HepG2 (cell line): ENCODE data around the gene TCAF1. TPM values are rescaled to one million over a fixed set of nuclear protein-coding genes. Genes with fewer than 3 reads are reported as not detected.

Experiments
- ELF3 ChIP-seq: IDR thresholded peaks from 2 replicates; pipeline ENCODE4 v1.6.1; 2016; ENCODE audit warnings: missing genetic modification reagents, missing compliant biosample characterization
- ERF ChIP-seq: IDR thresholded peaks from 2 replicates; pipeline ENCODE4 v1.6.1; 2018; ENCODE audit warnings: missing biosample characterization, missing genetic modification reagents
- POLR2G ChIP-seq: fragments of 200-400 bp; formaldehyde crosslinking; IDR thresholded peaks from 2 replicates; pipeline ENCODE4 v1.6.1; 2018; ENCODE audit warnings: mild to moderate bottlenecking, low read depth, low read length, moderate library complexity
- ZNF232 ChIP-seq: sonication (generic); formaldehyde crosslinking; IDR thresholded peaks from 2 replicates; pipeline ENCODE4 v1.4.0; 2020; ENCODE audit warnings: missing genetic modification reagents, borderline replicate concordance
- ZNF777 ChIP-seq: sonication (generic); formaldehyde crosslinking; IDR thresholded peaks from 2 replicates; pipeline ENCODE4 v1.4.0; 2020; ENCODE audit warnings: missing genetic modification reagents
- polyA plus RNA-seq, 8 experiments: library from polyadenylated mRNA; depleted of rRNA in 3 of 8; stranded (reverse) in 7 of 8; unstranded in 1 of 8; fragments of >200 nt; fragmentation: Illumina TruSeq in 4 of 8; extraction: Trizol in 4 of 8; gene quantifications; 2 replicates each; pipeline versions ENCODE4 v1.2.1 to v1.2.3, GENCODE V29; 2011 to 2016; ENCODE audit warnings: low read depth in 4 of 8, missing spikeins in 1 of 8, mixed read lengths in 1 of 8; ENCODE audit not compliant: insufficient read depth in 1 of 8
- total RNA-seq, 5 experiments: library from RNA; depleted of rRNA; stranded (reverse); fragments of >200 nt; fragmentation: Illumina TruSeq; extraction: Trizol; gene quantifications; 2 replicates each; pipeline ENCODE4 v1.2.3, GENCODE V29; 2016; ENCODE audit warnings: low read depth in 1 of 5
- TF ChIP-seq, protein P1 (sequence below): IDR thresholded peaks from 2 replicates; pipeline ENCODE4 v1.6.1; 2016
- TF ChIP-seq, protein P2 (sequence below): IDR thresholded peaks from 2 replicates; pipeline ENCODE4 v1.6.1; 2016; ENCODE audit warnings: low read depth, control low read depth
- TF ChIP-seq, protein P3 (sequence below): sonication (generic); formaldehyde crosslinking; IDR thresholded peaks from 2 replicates; pipeline ENCODE4 v1.4.0; 2020; ENCODE audit warnings: missing genetic modification reagents, borderline replicate concordance
- TF ChIP-seq, protein P4 (sequence below): sonication (generic); formaldehyde crosslinking; IDR thresholded peaks from 2 replicates; pipeline ENCODE4 v1.4.0; 2020; ENCODE audit warnings: missing genetic modification reagents
- TF ChIP-seq, protein P5 (sequence below): sonication (generic); formaldehyde crosslinking; IDR thresholded peaks from 2 replicates; pipeline ENCODE4 v1.4.0; 2020; ENCODE audit warnings: missing genetic modification reagents
- TF ChIP-seq, protein P6 (sequence below): sonication (generic); formaldehyde crosslinking; IDR thresholded peaks from 2 replicates; pipeline ENCODE4 v1.8.0; 2022; ENCODE audit warnings: missing genetic modification reagents, mild to moderate bottlenecking, moderate library complexity, borderline replicate concordance

Gene TCAF1
- total and polyA plus RNA-seq, 2 of the 13 experiments (the other 11 are each of a cell fraction or from before 2014, with no cell fraction given), result 36.2 to 101 TPM

DNA sequence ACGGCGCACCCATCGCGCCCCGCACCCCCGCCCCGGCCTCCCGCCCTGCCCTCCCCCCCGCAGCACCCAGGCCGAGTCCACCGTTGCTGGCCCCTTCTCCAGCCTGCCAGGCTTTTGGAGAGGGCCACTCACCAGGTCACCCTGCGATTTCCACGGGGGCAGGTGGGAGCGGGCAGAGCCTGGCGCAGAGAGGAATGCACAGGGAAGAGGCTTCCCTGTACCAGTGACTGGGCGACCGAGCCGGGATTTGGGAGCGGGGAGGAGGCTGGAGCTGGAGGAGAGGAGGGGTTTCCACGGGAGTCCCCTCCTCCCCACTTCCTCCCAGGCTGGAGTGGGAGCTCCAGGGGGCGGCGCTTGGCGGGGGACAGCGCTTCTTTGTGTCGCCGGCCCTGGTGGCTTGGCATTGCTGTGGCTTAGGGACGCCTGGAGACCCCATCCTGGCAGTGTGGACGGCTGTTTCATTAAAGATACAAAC lies 19.3 kb downstream of the TCAF1 start (continued):
- TF ChIP-seq, protein P1, sequence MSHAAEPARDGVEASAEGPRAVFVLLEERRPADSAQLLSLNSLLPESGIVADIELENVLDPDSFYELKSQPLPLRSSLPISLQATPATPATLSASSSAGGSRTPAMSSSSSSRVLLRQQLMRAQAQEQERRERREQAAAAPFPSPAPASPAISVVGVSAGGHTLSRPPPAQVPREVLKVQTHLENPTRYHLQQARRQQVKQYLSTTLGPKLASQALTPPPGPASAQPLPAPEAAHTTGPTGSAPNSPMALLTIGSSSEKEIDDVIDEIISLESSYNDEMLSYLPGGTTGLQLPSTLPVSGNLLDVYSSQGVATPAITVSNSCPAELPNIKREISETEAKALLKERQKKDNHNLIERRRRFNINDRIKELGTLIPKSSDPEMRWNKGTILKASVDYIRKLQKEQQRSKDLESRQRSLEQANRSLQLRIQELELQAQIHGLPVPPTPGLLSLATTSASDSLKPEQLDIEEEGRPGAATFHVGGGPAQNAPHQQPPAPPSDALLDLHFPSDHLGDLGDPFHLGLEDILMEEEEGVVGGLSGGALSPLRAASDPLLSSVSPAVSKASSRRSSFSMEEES (CRISPR knock-in tag), result no peak
- TF ChIP-seq, protein P2, sequence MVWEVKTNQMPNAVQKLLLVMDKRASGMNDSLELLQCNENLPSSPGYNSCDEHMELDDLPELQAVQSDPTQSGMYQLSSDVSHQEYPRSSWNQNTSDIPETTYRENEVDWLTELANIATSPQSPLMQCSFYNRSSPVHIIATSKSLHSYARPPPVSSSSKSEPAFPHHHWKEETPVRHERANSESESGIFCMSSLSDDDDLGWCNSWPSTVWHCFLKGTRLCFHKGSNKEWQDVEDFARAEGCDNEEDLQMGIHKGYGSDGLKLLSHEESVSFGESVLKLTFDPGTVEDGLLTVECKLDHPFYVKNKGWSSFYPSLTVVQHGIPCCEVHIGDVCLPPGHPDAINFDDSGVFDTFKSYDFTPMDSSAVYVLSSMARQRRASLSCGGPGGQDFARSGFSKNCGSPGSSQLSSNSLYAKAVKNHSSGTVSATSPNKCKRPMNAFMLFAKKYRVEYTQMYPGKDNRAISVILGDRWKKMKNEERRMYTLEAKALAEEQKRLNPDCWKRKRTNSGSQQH (CRISPR knock-in tag), result no peak; the same call in 1 of the 2 replicates
- TF ChIP-seq ELF3 (CRISPR knock-in tag) (0 out of 2 replicates have a peak, but pooled peaks have one; percentile 29), ZNF777 (peak; percentile 47; the same call in 1 of the 2 replicates), POLR2G (peak; percentile 90), ZNF232 (peak; percentile 31; the same call in 1 of the 2 replicates), ERF (CRISPR knock-in tag) (0 out of 2 replicates have a peak, but pooled peaks have one; percentile 16)
- TF ChIP-seq, protein P3, sequence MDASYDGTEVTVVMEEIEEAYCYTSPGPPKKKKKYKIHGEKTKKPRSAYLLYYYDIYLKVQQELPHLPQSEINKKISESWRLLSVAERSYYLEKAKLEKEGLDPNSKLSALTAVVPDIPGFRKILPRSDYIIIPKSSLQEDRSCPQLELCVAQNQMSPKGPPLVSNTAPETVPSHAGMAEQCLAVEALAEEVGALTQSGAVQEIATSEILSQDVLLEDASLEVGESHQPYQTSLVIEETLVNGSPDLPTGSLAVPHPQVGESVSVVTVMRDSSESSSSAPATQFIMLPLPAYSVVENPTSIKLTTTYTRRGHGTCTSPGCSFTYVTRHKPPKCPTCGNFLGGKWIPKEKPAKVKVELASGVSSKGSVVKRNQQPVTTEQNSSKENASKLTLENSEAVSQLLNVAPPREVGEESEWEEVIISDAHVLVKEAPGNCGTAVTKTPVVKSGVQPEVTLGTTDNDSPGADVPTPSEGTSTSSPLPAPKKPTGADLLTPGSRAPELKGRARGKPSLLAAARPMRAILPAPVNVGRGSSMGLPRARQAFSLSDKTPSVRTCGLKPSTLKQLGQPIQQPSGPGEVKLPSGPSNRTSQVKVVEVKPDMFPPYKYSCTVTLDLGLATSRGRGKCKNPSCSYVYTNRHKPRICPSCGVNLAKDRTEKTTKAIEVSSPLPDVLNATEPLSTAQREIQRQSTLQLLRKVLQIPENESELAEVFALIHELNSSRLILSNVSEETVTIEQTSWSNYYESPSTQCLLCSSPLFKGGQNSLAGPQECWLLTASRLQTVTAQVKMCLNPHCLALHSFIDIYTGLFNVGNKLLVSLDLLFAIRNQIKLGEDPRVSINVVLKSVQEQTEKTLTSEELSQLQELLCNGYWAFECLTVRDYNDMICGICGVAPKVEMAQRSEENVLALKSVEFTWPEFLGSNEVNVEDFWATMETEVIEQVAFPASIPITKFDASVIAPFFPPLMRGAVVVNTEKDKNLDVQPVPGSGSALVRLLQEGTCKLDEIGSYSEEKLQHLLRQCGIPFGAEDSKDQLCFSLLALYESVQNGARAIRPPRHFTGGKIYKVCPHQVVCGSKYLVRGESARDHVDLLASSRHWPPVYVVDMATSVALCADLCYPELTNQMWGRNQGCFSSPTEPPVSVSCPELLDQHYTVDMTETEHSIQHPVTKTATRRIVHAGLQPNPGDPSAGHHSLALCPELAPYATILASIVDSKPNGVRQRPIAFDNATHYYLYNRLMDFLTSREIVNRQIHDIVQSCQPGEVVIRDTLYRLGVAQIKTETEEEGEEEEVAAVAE (CRISPR knock-in tag), result no peak
- TF ChIP-seq, protein P4, sequence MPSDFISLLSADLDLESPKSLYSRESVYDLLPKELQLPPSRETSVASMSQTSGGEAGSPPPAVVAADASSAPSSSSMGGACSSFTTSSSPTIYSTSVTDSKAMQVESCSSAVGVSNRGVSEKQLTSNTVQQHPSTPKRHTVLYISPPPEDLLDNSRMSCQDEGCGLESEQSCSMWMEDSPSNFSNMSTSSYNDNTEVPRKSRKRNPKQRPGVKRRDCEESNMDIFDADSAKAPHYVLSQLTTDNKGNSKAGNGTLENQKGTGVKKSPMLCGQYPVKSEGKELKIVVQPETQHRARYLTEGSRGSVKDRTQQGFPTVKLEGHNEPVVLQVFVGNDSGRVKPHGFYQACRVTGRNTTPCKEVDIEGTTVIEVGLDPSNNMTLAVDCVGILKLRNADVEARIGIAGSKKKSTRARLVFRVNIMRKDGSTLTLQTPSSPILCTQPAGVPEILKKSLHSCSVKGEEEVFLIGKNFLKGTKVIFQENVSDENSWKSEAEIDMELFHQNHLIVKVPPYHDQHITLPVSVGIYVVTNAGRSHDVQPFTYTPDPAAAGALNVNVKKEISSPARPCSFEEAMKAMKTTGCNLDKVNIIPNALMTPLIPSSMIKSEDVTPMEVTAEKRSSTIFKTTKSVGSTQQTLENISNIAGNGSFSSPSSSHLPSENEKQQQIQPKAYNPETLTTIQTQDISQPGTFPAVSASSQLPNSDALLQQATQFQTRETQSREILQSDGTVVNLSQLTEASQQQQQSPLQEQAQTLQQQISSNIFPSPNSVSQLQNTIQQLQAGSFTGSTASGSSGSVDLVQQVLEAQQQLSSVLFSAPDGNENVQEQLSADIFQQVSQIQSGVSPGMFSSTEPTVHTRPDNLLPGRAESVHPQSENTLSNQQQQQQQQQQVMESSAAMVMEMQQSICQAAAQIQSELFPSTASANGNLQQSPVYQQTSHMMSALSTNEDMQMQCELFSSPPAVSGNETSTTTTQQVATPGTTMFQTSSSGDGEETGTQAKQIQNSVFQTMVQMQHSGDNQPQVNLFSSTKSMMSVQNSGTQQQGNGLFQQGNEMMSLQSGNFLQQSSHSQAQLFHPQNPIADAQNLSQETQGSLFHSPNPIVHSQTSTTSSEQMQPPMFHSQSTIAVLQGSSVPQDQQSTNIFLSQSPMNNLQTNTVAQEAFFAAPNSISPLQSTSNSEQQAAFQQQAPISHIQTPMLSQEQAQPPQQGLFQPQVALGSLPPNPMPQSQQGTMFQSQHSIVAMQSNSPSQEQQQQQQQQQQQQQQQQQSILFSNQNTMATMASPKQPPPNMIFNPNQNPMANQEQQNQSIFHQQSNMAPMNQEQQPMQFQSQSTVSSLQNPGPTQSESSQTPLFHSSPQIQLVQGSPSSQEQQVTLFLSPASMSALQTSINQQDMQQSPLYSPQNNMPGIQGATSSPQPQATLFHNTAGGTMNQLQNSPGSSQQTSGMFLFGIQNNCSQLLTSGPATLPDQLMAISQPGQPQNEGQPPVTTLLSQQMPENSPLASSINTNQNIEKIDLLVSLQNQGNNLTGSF (CRISPR knock-in tag), result no peak
- TF ChIP-seq, protein P5, sequence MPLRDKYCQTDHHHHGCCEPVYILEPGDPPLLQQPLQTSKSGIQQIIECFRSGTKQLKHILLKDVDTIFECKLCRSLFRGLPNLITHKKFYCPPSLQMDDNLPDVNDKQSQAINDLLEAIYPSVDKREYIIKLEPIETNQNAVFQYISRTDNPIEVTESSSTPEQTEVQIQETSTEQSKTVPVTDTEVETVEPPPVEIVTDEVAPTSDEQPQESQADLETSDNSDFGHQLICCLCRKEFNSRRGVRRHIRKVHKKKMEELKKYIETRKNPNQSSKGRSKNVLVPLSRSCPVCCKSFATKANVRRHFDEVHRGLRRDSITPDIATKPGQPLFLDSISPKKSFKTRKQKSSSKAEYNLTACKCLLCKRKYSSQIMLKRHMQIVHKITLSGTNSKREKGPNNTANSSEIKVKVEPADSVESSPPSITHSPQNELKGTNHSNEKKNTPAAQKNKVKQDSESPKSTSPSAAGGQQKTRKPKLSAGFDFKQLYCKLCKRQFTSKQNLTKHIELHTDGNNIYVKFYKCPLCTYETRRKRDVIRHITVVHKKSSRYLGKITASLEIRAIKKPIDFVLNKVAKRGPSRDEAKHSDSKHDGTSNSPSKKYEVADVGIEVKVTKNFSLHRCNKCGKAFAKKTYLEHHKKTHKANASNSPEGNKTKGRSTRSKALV (CRISPR knock-in tag), result no peak
- TF ChIP-seq, protein P6, sequence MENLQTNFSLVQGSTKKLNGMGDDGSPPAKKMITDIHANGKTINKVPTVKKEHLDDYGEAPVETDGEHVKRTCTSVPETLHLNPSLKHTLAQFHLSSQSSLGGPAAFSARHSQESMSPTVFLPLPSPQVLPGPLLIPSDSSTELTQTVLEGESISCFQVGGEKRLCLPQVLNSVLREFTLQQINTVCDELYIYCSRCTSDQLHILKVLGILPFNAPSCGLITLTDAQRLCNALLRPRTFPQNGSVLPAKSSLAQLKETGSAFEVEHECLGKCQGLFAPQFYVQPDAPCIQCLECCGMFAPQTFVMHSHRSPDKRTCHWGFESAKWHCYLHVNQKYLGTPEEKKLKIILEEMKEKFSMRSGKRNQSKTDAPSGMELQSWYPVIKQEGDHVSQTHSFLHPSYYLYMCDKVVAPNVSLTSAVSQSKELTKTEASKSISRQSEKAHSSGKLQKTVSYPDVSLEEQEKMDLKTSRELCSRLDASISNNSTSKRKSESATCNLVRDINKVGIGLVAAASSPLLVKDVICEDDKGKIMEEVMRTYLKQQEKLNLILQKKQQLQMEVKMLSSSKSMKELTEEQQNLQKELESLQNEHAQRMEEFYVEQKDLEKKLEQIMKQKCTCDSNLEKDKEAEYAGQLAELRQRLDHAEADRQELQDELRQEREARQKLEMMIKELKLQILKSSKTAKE (CRISPR knock-in tag), result no peak
